GM12864 (cell line): ENCODE results near the gene ZNF79.

Source experiments
- DNase-seq: peaks from one replicate; pipeline ENCODE4 v3.0.0-alpha.2; 2011; ENCODE audit warnings: low read depth
- H3K4me3 ChIP-seq: 2 replicates; pipeline ENCODE4 v1.5.1; 2011; ENCODE audit warnings: mild to moderate bottlenecking, low read depth, low read length, control low read depth
- TF ChIP-seq, protein P1 (sequence below): IDR thresholded peaks from 2 replicates; pipeline ENCODE4 v1.5.1; 2011; ENCODE audit warnings: low read depth, mild to moderate bottlenecking, moderate library complexity, low read length, control low read depth, inconsistent platforms; ENCODE audit errors: missing control alignments

ZNF79 gene

DNA sequence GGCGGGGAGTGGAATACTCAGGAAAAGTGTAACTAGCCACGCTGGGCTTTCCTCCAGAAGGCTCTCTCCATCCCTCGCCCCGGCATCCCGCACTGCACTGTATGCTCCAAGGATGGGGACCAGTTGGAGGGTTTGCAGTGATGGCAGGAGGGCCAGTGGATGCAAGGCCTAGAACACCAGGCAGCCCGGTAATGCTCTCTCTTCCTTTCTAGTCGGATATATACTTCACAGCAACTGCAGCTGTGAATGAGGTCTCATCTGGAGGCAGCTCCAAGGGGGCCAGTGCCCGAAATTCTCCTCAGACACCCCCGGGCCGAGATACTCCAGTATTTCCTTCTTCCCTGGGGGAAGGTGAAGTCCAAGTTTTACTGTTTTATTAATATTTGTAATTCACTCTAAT is 37.2 kb upstream of the ZNF79 start:
- TF ChIP-seq, protein P1, sequence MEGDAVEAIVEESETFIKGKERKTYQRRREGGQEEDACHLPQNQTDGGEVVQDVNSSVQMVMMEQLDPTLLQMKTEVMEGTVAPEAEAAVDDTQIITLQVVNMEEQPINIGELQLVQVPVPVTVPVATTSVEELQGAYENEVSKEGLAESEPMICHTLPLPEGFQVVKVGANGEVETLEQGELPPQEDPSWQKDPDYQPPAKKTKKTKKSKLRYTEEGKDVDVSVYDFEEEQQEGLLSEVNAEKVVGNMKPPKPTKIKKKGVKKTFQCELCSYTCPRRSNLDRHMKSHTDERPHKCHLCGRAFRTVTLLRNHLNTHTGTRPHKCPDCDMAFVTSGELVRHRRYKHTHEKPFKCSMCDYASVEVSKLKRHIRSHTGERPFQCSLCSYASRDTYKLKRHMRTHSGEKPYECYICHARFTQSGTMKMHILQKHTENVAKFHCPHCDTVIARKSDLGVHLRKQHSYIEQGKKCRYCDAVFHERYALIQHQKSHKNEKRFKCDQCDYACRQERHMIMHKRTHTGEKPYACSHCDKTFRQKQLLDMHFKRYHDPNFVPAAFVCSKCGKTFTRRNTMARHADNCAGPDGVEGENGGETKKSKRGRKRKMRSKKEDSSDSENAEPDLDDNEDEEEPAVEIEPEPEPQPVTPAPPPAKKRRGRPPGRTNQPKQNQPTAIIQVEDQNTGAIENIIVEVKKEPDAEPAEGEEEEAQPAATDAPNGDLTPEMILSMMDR, result no peak
- no peak for DNase-seq
- no peak overlapping the region for H3K4me3 ChIP-seq

DNA sequence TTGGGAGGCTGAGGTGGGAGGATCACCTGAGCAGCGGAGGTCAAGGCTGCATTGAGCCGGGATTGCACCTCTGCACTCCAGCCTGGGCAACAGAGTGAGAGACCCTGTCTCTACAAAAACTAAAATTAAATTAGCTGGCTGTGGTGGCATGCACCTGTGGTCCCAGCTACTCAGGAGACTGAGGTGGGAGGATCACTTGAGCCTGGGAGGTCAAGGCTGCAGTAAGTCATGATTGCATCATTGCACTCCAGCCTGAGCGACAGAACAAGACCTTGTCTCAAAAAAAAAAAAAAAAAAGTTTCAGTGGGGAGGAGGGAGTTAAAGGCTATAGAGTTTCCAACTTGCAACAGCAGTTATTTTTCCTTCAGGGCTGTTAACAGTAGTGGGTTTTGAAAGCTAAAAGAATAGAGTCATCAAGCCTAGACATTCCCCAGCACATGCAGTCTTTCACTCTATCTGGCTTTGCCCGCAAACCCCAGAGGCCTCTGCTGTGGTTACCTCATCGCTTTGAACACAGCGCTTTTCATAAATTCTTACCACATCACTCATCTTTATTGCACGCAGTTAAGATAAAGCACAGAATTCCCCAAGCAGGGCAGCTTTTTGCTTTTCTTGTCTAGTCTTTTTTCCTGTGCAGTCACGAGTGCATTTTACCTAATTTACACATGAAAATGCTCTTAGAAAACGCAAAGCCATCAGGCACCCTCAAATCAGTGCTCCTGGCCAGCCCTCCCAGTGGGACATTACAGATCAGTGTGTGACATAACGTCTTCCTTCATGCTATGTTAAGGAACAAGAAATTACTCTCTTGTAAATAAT is 35.9 kb upstream of the ZNF79 start:
- DNase-seq, result peak; percentile 21
- TF ChIP-seq, protein P1, result no peak
- no peak overlapping the region for H3K4me3 ChIP-seq

DNA sequence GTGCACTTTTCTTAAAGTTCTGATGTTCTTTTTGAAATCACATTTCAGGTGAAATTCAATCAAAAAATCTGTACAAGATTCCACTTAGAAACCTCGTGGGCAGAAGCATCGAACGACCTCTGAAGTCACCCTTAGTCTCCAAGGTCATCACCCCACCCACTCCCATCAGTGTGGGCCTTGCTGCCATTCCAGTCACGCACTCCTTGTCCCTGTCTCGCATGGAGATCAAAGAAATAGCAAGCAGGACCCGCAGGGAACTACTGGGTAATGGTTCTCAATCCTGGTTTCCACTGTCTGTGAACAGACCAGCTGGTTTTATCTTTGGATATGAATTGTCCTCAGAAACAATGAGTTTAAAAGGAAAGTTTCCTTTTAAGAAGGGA is 35.3 kb upstream of the ZNF79 start:
- no peak overlapping the region for H3K4me3 ChIP-seq
- TF ChIP-seq, protein P1, result no peak
- no peak for DNase-seq

DNA sequence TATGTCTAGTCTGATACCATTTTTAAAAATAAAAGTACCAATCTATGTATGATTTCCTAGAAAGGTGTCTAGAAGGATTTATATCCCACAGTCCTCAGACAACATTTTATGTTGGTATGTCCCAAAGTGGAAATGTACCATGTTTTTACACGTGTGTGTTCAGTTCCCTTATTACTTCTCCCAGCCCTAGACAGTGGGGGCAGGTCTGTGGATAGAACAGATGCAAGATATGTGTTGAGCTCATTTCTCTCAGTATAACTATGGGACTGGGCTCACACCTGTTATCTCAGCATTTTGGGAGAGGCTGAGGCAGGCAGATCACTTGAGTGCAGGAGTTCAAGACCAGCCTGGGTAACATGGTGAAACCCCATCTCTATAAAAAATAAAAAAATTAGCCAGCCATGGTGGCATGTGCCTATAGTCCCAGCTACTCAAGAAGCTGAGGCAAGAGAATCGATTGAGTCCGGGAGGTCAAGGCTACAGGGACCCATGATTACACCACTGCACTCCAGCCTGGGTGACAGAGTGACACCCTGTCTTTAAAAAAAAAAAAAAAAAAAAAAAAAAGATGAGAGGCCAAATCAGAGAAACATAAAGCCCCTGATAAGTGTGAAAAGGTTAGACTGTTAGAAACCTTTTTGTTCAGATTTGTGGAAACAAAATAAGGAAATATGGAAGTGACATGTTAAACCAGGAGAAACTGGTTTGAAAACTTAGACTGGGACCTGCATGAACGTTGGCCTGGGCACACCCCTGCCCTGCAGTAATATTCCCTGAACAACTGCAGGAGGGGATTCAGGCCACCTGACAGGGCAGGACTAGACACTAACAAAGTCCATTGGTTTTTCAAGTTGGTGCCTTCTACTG is 34.6 kb upstream of the ZNF79 start:
- H3K4me3 ChIP-seq, result no peak overlapping the region
- DNase-seq, result no peak
- TF ChIP-seq, protein P1, result no peak

DNA sequence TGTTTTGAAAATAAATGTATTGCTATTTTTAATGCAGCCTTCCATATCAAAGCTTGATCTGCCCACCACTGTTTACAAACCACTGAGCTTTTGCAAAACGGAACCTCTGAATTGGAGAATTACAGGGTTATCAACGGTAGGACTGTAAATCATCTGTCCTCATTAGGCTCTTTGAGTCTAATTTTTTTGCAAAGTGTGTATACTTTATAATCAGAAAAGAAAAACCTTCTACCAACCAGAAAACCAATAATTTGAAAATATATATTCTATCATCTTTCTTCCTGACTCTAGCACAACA is 34.0 kb upstream of the ZNF79 start:
- no peak for DNase-seq
- TF ChIP-seq, protein P1, result no peak
- H3K4me3 ChIP-seq, result no peak overlapping the region

DNA sequence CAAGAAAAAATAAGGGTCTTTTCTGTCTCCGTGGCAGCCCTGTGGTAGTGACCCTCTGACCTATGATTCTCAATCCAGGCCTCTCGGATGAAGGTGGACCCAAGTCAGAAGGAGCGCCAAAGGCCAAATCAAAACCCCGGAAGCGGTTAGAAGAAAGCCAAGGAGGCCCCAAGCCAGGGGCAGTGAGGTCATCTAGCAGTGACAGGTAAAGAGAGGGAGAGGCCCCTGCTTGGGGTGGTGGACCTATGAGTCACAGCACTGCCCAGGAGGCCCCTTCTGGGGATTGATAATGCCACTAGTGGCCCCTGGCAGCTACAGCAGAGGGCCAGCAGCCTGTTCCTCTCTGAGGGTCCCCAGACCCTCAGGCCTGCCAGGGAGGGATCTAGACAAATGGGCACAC is 33.6 kb upstream of the ZNF79 start:
- TF ChIP-seq, protein P1, result no peak

More for the DNA sequence above, 33.6 kb upstream of the ZNF79 start:
- no peak for DNase-seq
- no peak overlapping the region for H3K4me3 ChIP-seq
